ENCODE measurements around the gene DBT. TPM values are rescaled to one million over a fixed set of nuclear protein-coding genes. Genes with fewer than 3 reads are reported as not detected.
A peak's percentile ranks its signal among the peaks of the same experiment; 100 is the strongest.

The DBT gene
- total RNA-seq, 1 experiment from 2014 or later, result 16.0 TPM

- Histone ChIP-seq H4K20me1 (ENCODE audit: insufficient read depth) (no peaks in the 10 kb centered on the region), H3K27me3 (ENCODE audit: insufficient read depth, low read depth) (no peaks in the 10 kb centered on the region), H3K9me2 (ENCODE audit: insufficient read depth) (0 out of 2 replicates have a peak, but pooled peaks cover 3% of the 10 kb centered on the region), H3K4me3 (no peak within 1 kb of the TSS), H3F3A (ENCODE audit: insufficient read depth, low read depth) (no peaks in the 10 kb centered on the region), H3K27ac (no peak within 1 kb of the TSS), H3K4me1 (replicated peaks; ENCODE audit: insufficient read depth) (no peaks in the 10 kb centered on the region), H3K9me3 (ENCODE audit: insufficient read depth, low read depth) (no peaks in the 10 kb centered on the region), H3K36me3 (ENCODE audit: low read depth) (no peaks in the 10 kb centered on the region), H2AFZ (no peak within 1 kb of the TSS), H3K79me2 (ENCODE audit: low read depth) (no peaks in the 10 kb centered on the region), H3K4me2 (no peak within 1 kb of the TSS)
- peak in 1 of 2 experiments; percentile 31 for DNase-seq
- intact Hi-C loops (cut with micrococcal nuclease; ENCODE audit: unreplicated experiment), result no loop called here
- TF ChIP-seq EZH2 (IDR thresholded peaks at IDR 0.05; ENCODE audit: low read depth) (no peak), CTCF (conservative IDR thresholded peaks at IDR 0.05) (no peak)
- no TSS peak for BruUV-seq (replicated peaks)
- ChIA-PET POLR2A (ENCODE audit: unreplicated experiment) (no interaction called here), CTCF (no interaction called here)
Measured at GRCh38 chr1:100178091-100178490, 71.5 kb downstream of the DBT start, which contains the start of gene LRRC39. Gene LRRC39 (minus strand): TSS chr1:100178256. CDS start chr1:100168516, 9,740 bp downstream.

GRCh38 chr1:100177295-100178041 is 72.2 kb downstream of the DBT start:
- H2AFZ ChIP-seq, result no peak overlapping the region
- H3F3A ChIP-seq (ENCODE audit: insufficient read depth, low read depth), result no peaks in the 10 kb centered on the region
- no peak overlapping the region for H3K27ac ChIP-seq
- no peaks in the 10 kb centered on the region for H4K20me1 ChIP-seq (ENCODE audit: insufficient read depth)
- ChIA-PET CTCF (no interaction called here), POLR2A (ENCODE audit: unreplicated experiment) (no interaction called here)
- H3K9me2 ChIP-seq (ENCODE audit: insufficient read depth), result 0 out of 2 replicates have a peak, but pooled peaks cover 3% of the 10 kb centered on the region
- DNase-seq, result no peak
- H3K36me3 ChIP-seq (ENCODE audit: low read depth), result no peaks in the 10 kb centered on the region
- H3K4me2 ChIP-seq, result no peak overlapping the region
- BruUV-seq (replicated peaks), result no TSS peak
- intact Hi-C loops (cut with micrococcal nuclease; ENCODE audit: unreplicated experiment), result no loop called here
- no peaks in the 10 kb centered on the region for H3K9me3 ChIP-seq (ENCODE audit: insufficient read depth, low read depth)
- H3K4me3 ChIP-seq, result no peak overlapping the region
- H3K79me2 ChIP-seq (ENCODE audit: low read depth), result no peaks in the 10 kb centered on the region
- H3K4me1 ChIP-seq (replicated peaks; ENCODE audit: insufficient read depth), result no peaks in the 10 kb centered on the region
- TF ChIP-seq EZH2 (IDR thresholded peaks at IDR 0.05; ENCODE audit: low read depth), result no peak
- no peak for TF ChIP-seq CTCF (conservative IDR thresholded peaks at IDR 0.05)
- H3K27me3 ChIP-seq (ENCODE audit: insufficient read depth, low read depth), result no peaks in the 10 kb centered on the region

GRCh38 chr1:100168051-100168450 is 81.6 kb downstream of the DBT start:
- H3K9me3 ChIP-seq (ENCODE audit: insufficient read depth, low read depth), result no peaks in the 10 kb centered on the region
- BruUV-seq (replicated peaks), result no TSS peak
- CTCF ChIA-PET, result no interaction called here
- peak in 1 of 2 experiments; percentile 31 for DNase-seq
- no peaks in the 10 kb centered on the region for H3K79me2 ChIP-seq (ENCODE audit: low read depth)
- no peak overlapping the region for H3K27ac ChIP-seq
- intact Hi-C loops (cut with micrococcal nuclease; ENCODE audit: unreplicated experiment), result no loop called here
- no peaks in the 10 kb centered on the region for H3K36me3 ChIP-seq (ENCODE audit: low read depth)
- POLR2A ChIA-PET (ENCODE audit: unreplicated experiment), result no interaction called here
- H3K4me2 ChIP-seq, result no peak overlapping the region
- H3K9me2 ChIP-seq (ENCODE audit: insufficient read depth), result no peaks in the 10 kb centered on the region
- no peak overlapping the region for H3K4me3 ChIP-seq
- no peaks in the 10 kb centered on the region for H3F3A ChIP-seq (ENCODE audit: insufficient read depth, low read depth)
- no peak for TF ChIP-seq EZH2 (IDR thresholded peaks at IDR 0.05; ENCODE audit: low read depth)
- TF ChIP-seq CTCF (conservative IDR thresholded peaks at IDR 0.05), result no peak
- no peaks in the 10 kb centered on the region for H3K4me1 ChIP-seq (replicated peaks; ENCODE audit: insufficient read depth)
- H4K20me1 ChIP-seq (ENCODE audit: insufficient read depth), result no peaks in the 10 kb centered on the region
- H3K27me3 ChIP-seq (ENCODE audit: insufficient read depth, low read depth), result no peaks in the 10 kb centered on the region
- no peak overlapping the region for H2AFZ ChIP-seq

Measured in PC-9 (cell line).